PC-3 (cell line): ENCODE results near the gene TCERG1L.

Experiments used
- CTCF ChIP-seq: fragments of 300-600 bp; sonication (generic); conservative IDR thresholded peaks from 2 replicates; pipeline ENCODE4 v1.5.1; 2017; ENCODE audit warnings: antibody characterized with exemption, low read depth, mild to moderate bottlenecking, low read length
- EZH2 ChIP-seq: fragments of 300-600 bp; sonication (generic); IDR thresholded peaks from one replicate; pipeline ENCODE4 v1.6.1; 2017; ENCODE audit warnings: antibody characterized with exemption, mild to moderate bottlenecking, low read length; ENCODE audit not compliant: unreplicated experiment
- EZH2phosphoT487 ChIP-seq: fragments of 300-600 bp; sonication (generic); IDR thresholded peaks from 2 replicates; pipeline ENCODE4 v1.6.1; 2018; ENCODE audit warnings: mild to moderate bottlenecking, antibody characterized with exemption, low read length, borderline replicate concordance

- TF ChIP-seq CTCF (no peak), EZH2phosphoT487 (no peak), EZH2 (no peak)
These were observed 40.2 kb downstream of the TCERG1L start for GRCh38 chr10:131271195-131271880.
